Fibroblast of skin of left biceps (primary cell): ENCODE measurements around the gene JAM3.

Experiments
- DNase-seq, 2 experiments: peaks; one replicate each; pipeline ENCODE4 v3.0.0-alpha.2; 2013; ENCODE audit warnings: low read depth in 2 of 2

The JAM3 gene

GRCh38 chr11:134068829-134069425, at the start of gene JAM3:
JAM3 (plus strand) TSS chr11:134069072; CDS start chr11:134069084, 12 bp downstream.
- DNase-seq = peak; percentile 71 to 74

- DNase-seq = no peak
Measured at GRCh38 chr11:134019500-134019899, 49.4 kb upstream of the JAM3 start.

DNA sequence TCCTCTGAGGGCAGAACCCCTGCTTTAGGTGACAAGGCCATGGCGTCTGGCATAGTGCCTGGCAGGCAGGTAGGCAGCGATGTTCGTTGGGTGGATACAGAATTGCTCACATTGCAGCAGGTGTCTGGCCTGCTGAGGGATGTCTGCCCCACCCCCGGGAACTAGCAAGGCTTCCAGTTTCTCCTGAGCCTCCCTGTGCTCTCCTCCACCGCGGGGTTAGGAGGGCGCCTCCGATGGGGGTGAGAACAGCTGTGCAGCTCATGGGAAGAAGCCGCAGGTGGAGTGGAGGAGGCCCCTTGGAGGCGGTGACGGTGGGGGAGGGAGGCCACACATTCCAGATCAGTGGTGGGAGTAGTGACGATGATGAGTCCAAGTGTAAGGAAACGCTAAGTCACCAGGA, 48.3 kb upstream of the JAM3 start:
- no peak for DNase-seq

- DNase-seq = no peak
Measured at GRCh38 chr11:134021326-134021725, 47.5 kb upstream of the JAM3 start.

DNA sequence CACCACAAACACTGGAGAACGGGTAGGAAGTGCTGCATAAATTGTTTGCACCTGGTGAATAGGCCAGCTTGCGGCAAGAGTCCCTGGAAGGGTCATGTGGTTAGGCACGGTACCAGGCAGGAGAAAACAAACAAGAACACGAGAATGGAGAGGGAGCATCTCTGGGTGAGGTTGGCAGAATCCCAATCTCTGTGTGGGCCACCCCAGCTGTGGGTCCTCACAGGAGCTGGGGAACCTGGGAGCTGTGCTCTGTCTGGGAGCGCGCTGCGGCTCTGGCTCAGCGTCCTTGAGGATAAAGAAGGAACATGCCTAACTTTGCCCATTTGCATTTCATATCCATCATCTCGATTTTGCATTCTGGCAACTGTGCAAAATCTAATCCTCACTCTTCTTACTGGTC, 46.1 kb upstream of the JAM3 start:
- DNase-seq = no peak

DNA sequence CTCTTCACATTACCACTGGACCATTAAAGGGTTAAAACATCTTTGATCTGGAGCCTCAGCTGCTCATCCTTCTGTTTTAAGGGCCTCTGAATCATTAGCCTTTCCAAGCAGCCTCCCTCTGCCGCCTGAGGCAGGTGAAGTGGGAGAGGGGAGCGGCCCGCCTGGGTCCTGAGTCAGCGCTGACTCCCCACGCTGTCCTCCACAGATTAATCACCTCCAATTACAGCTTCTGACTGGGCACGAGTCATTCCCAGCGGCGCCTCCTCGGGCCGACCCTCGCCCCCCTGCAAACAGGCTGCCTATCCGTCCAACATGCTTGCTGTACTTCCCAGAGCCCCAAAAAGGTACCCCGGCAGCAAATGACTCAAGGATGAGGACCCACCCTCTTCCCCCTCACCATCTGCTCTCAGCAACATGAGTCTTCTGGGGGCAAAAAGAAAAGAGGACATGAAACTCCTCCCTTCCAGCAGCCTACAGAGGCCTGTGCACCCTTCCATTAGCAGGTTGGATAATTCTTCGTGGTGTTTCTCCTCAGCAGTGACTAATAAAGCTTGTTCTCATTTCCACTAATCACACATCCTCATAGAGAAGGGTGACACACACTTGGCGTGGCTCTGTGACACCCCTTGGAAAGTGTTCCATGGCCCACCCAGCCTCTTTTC, 44.3 kb upstream of the JAM3 start:
- DNase-seq = no peak

GRCh38 chr11:134025082-134025429, 43.8 kb upstream of the JAM3 start:
- DNase-seq = no peak

- no peak for DNase-seq
Measured at GRCh38 chr11:134026655-134027343, 42.1 kb upstream of the JAM3 start.

DNA sequence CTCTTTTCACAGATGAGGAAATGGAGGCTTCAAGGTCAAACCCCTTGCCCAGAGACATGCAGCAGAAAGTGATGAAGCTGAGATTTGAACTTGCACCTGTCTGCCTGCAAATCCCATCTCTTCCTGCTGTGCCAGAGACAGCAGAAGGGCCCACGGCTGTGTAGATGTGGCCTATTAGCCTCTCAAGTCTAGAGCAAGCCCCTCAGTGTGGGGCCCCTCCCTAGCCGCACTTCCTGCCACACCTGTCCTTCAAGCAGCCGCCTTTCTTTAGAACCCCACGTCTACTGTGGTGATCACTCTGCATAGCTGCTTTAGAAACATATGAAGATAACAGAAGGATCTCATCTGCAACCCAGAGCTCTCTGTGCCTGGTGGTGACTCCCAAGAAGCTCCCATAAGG, 41.2 kb upstream of the JAM3 start:
- no peak for DNase-seq

DNA sequence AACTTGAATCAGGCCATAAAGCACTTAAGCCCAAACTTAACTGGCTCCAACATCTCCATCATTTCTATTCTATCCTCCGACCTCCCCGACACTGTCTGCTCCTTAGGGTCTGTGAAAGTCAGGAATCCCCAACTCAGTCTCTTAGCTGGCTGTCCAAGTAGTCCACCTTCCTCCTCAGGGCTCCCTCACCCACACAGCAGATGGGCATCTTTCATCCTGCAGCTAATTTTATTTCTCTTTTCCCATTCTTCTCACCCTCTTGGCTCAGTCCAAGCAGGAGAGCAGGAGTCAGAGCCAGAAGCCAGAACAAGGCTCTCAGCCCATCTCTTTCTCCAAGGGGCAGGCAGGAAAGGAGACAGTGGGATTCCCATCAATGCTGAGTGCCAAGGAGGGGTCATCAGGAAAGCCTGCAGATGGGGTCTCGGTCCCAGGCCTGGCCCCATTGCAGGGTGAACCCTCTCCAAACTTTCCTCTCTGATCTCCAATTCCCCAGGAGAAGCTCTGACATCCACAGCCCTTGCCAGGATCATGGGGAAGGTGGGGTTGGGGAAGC, 40.4 kb upstream of the JAM3 start:
- DNase-seq = no peak

DNA sequence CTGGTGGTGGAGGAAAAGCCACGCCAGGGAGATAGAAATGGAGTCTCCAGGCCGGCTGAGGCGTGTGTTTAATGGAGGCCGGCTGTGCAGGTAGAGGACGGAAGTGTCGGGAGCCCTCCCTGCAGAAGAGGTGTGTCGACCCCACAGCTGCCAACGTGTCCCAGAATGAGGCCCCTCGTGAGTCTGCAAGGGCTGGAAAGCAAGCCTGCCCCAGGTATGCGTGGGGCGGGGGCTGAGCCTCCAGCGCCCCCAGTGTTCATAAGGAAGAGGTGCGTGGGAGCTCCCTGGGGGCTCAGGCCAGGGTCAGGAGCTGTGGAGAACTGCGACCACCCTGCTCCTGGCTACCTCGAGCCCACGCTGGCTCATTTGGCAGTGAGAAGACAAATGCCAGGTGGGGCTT, 38.0 kb upstream of the JAM3 start:
- no peak for DNase-seq

GRCh38 chr11:134032043-134032442, 36.8 kb upstream of the JAM3 start:
- no peak for DNase-seq

DNA sequence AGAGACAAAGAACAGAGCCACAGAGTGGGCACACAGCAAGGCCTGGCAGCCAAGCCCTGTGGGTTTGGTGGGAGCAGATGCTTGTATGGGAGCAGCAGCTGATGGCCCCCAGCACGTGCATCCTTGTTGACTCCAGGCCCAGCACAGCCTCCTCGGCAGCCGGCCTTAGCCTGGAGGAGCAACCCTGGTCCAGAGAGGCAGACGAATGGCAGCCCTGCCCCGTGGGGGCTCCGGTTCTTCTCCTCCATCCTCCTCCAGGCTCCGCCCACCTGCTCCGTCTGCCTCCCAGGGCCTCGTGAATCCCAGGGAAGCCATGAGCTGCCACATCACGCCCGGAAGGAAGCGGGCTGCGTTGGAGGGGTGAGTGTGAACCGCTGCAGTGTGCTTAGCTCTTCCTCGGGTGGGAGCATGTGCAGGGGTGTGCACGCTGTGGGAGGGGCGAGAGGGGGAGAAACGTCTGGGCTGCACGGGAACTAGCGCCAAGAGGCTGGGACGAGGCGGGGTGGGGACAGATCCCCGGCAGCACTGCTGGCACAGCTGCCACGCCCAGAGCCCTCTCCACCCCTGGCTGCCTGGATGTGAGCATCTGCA, 36.3 kb upstream of the JAM3 start:
- DNase-seq = no peak

GRCh38 chr11:134033276-134033675, 35.6 kb upstream of the JAM3 start:
- DNase-seq = no peak

- no peak for DNase-seq
Measured at GRCh38 chr11:134033696-134034491, 35.0 kb upstream of the JAM3 start.

DNA sequence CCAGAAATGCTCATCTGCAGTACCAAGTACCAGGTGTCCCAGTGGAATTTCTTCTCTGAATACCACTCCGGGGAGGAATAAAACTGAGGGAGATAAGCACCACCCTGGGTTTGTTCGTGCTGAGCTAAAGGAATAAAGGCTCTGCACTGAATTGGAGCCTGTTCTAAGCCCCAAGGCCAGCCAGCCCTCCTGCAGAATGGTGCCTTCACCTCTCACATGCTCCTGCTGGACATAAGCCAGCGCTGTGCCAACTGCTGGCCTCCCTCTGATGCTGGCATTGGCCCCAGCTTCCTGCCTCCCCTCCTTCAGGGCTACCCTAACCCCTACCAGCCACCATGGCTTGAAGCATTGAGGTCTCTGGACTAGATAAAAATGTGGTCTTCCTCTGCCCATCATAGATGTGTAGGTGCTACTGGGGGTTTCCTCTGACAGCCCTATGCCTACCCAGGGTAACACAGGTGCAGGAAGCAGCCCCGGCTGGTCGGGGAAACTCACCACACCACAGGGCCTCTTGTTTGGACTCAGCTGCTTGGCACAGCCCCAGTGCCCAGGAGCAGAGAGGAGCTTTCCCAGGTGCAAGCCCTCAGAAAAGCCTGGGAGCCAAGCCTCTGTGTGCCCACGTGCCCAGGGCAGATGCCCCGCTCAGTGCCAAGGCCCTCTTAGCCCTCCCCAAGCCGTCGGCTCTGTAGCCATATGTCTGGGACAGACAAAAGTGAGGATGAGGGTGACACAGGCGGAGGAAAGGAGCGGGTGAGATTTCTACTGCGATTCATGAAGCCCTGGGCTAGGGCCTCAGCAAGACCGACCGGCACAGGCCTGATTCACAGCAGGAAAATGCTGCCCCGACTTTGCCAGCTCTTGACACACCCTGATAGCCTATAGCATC, 34.1 kb upstream of the JAM3 start:
- no peak for DNase-seq

DNA sequence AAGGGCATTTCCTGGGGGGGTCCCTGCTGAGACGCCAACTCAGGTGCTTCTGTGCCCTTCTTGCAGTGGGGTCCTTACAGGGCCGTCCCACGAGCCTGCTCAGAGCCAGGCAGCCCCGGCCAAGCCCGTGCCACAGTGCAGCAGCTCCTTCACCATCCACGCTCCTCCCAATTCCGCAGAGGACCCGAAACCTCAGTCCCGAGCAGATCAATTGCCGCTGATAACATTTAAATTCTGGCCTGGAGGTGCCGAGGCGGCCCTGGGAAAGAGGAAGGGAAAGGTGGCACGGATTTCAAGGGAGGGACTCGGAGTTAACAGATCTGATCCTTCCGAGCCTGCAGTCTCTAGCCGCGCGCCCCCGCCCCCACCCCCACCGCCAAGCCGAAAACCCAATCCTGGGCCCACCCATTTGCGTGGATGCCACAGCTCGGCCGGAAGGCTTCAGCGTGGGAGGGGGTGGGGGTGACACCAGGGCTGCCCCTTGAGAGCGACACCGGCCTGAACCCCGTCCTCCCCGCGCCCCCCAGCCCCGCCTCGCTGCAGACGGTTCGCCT, 32.3 kb upstream of the JAM3 start:
- DNase-seq = no peak

DNA sequence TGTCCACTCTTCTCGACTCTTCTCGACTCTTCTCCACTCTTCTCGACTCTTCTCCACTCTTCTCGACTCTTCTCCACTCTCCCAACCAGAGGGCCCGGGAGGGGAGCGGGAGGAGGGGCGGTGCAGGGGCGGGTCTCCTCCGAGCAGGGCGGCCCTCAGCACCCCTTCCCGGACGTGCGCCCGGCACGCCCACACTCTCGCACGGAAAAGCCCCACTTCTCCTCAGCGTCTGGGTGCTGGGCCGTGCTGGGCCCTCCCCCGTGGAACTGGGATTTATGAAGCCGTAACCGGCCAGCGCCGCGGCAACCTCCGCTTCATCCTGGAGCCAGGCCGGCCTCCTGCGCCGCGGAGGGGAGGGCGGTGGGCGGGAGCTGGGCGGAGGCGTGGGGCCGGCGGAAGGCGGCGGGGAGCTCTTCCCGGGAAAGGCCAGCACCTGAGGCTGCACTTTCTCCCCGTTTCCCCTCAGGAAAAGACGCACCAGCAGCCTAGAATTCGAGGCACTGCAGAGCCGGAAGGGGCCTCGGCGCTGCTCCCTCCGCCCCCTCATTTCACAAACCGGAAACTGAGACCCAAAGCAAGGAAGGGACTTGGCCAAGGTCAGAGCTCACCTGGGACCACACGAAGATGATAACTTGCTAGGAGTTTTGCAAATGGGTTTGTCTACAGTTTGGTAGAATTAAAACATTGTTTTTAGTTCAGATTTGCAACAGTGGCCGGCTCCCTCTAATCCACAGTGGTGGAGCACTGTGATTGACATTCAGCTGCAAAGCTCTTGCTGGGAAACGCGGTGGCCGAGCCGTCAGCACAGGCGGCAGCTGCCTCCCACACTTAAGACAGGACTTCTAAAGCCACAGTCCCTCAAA, 31.6 kb upstream of the JAM3 start:
- peak in 1 of 2 experiments; percentile 45 for DNase-seq

DNA sequence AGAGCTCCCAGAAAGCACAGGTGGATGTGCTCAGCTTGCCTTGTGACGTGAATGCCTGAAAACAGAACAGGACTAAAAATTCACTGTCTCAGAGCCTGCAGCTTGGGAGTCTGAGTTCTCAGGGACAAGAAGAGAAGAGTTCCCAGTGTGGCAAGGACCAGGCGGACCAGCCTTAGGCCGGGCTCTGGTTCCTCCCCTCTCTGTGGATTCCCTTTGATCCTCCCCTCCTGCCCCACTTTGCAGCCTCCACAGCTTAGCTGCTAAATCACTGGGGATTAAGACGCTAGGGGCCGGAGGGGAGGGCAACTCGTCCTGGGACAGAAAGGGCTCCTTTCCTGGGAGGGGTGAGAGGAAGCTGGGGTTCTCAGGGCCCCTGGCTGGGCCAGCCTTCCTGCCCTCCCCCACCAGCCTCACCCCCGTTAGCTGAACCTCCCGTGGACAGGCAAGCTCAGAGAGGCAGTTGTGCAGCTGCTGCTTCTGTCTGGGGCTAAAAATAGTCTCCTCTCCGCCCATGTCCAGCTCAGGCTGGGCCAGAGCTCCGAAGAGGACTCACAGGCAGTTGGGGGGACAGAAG, 29.9 kb upstream of the JAM3 start:
- no peak for DNase-seq
